ENCODE measurements around the gene USP25.

Gene USP25

DNA sequence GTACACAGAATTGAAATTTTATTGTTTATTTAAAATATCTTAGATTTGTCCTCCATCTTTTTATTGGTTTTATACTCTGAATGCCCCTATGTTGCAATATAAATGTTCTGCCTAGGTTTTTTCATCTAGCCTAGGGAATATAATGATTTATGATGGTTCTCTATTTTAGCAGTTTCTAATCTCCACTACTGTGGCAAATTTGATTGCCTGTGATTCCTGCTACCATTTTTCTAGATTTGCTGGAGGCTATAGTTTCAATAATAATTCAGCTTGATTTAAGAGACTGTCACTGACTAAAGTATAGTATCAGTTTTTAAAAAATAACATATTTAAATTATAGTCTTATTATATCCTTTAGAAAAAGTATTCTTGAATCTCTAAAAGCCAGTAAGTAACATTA, 90.5 kb downstream of the USP25 start:
- no peak for DNase-seq

DNA sequence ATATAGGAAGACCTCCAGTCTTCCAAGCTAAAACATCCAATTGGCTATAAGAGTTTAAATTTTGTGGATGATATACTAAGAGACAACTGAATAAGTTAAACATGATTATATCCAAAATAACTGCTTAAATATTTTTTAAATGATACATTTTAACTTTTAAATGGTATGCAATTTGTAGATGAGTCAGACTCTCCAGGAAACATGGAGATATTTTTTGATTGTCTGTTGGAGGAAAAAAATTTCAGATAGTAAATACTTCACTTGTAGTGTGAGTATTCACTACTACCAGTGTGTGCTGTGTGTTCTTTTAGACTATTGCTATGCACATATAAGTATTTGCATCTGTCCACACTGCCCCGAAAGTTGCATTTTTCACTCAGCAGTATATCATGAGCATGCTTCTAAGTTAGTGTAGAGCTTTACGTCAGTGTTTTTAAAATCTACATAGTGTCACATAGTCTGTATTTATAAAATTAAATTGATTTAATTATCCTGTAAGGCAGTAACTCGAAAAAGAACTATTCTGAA, 91.1 kb downstream of the USP25 start:
- DNase-seq, result no peak

DNA sequence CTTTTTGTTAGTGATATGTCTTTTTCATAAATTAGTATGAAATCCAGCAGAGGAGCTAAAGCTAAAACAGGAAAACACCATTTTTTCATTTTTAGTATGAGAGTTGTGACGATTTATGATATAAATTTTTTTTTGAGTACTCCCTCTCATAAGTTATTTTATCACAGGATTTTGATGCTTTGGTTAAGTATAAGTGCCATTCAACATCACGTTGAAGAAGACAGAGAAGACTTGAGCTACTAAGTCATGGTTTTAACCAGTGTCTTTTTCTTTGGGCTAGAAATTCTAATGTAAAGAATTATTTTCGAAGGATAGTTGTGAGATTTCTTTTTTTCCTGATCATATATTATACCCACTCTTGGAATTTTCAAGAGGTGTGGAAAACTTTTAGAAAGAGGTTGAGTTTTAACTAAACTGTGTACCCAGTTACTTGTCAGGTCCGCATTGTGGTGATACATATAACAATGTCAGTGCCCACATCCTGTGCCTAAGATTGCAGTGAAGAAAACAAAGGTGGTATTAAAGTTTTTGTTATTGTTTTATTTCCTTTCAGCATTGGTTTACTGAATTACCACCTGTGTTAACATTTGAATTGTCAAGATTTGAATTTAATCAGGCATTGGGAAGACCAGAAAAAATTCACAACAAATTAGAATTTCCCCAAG, 93.8 kb downstream of the USP25 start:
- DNase-seq, result no peak

DNA sequence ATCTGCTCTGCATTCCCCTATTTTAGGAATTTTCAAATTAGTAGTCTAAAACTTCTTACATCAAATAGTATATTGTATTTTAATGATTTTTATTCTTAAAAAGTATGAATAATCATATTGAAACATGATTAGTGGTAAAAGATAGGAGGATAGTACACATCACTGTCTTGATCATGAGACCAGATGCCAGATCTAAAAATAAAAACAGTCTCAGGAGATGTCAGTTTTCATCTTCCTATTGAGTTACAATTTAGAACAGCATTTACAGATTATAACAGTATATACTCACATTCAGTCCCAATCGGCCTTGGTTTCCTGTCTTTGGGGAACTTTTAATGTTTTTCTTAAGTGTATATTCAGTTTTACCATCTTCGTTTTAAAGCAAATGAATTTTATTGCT, 95.9 kb downstream of the USP25 start:
- DNase-seq, result no peak

DNA sequence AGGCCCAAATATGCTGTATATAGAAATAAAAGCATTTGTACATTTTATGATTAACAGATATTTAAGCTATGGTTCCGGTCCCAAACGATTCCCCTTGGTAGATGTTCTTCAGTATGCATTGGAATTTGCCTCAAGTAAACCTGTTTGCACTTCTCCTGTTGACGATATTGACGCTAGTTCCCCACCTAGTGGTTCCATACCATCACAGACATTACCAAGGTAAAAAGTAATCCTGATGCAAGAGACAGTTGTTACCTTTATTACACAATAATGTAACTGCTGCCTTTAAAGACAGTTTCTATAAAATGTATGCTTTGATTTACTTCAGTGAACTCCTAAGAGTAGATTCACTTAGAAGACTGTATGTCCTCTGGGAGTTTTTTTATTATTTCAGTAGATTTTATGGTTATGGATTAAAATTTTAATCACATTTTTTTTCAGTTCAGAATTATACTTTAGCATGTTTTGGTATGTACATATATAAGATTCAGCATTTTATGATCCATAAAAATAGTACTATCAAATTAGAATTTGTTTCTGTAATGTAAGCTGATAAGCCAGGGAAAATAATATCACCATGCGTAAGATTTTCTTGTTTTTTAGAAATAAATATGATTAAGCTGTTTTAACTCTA, 96.5 kb downstream of the USP25 start:
- DNase-seq, result no peak

DNA sequence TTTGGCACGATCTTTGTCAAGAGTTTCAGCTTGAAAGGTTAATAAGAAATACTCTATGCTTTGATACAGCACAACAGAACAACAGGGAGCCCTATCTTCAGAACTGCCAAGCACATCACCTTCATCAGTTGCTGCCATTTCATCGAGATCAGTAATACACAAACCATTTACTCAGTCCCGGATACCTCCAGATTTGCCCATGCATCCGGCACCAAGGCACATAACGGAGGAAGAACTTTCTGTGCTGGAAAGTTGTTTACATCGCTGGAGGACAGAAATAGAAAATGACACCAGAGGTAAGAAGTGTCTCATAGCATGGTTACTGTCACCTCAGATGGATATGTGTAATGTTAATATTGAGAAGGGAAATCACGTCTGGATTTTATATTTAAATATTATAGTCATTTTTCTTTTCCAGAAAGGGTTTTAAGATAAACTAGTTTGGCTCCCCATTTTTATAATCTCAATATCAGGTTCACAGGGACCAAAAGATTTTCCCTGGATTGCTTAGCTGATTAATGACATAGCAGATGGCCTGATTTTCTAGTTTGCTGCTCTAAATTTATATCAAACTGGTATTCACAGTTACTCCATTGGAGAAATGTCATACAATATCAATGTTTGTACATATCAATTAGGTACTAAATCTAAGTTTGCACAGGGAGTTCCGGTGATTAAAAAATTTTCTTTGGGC, 97.3 kb downstream of the USP25 start:
- DNase-seq, result no peak

DNA sequence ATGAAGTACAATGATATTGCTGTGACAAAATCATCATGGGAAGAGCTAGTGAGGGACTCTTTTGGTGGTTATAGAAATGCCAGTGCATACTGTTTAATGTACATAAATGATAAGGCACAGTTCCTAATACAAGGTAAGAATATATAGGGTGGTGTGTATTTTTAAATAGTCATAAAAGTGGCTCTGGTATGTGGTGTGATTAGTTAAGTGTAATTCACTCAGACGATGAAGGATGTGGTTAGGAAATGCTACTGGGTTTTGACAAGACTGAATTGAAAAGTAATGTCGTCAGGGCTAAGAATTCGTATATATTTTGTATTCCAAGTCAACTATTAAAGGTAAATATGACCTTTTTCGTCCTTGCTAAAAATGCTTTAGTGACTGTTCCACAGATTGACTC, 101.7 kb downstream of the USP25 start:
- DNase-seq, result no peak

DNA sequence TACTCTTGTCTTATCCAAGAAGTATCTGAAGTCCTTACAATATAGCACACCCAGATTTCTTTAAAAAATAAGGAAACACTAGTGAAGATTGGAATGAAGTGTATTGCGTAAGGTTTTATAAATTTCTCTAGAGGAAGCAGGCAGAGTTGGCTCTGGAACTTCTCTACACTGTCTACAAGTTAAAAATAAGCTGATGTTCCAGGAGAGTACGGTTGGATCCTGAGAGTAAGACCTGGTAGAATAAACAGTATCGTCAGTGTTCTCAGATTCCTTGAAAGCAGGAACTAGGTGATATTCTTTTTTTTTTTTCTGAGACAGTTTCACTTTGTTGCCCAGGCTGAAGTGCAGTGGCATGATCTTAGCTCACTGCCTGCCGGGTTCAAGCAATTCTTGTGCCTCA, 107.9 kb downstream of the USP25 start:
- no peak for DNase-seq

DNA sequence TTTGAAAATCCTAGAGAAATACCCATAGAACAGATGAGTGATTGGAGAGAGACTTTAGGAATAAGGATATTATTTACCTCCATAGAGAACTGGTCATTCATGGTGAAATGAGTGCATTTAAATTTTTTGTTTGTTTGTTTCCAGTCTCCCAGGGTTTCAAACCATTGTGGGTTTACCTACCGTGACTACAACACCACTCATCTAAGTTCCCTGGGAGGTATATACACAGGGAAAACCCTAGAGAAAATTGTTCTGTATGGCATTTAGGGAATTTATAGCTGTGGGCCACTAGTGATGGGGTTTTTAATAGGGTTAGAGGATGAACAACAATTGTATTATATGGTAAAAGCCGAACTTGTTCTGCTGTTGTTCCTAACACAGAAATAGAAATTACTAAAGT, 109.2 kb downstream of the USP25 start:
- DNase-seq, result no peak

DNA sequence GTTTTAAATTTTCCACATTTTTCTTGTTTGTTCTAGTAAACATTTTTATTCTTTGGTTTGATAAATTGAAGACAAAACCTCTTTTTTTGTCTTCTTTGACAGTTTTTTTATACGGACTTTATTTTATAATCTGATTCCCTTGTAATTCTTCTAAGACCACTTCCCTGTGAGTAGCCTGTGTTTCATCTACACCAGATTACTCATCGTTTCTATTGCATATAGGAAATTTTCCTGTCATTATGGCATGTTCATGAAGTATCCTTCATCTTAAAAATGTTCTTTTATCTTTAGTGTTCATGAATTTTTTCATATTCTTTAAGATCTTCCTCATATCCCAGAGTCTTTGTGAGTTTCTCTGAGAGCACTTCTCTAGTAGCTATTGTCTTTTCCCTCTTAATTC, 109.8 kb downstream of the USP25 start:
- DNase-seq, result no peak

DNA sequence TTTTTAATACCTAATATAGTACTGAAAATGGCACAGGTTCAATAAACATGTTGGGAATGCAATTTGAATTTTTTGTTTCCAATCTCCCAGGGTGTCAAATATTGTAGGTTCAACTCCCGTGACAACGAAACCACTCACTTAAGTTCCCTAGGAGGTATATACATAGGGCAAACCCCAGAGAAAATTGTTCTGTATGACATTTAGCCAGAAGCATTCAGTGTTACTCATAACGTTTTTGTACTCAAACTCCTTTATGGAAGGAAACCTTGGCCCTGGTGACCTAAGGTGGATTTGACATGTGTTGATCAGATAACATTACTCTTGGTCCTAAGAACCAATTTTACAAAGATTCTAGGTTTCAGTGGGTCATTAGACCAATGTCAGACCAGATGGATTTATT, 110.6 kb downstream of the USP25 start:
- DNase-seq, result no peak

DNA sequence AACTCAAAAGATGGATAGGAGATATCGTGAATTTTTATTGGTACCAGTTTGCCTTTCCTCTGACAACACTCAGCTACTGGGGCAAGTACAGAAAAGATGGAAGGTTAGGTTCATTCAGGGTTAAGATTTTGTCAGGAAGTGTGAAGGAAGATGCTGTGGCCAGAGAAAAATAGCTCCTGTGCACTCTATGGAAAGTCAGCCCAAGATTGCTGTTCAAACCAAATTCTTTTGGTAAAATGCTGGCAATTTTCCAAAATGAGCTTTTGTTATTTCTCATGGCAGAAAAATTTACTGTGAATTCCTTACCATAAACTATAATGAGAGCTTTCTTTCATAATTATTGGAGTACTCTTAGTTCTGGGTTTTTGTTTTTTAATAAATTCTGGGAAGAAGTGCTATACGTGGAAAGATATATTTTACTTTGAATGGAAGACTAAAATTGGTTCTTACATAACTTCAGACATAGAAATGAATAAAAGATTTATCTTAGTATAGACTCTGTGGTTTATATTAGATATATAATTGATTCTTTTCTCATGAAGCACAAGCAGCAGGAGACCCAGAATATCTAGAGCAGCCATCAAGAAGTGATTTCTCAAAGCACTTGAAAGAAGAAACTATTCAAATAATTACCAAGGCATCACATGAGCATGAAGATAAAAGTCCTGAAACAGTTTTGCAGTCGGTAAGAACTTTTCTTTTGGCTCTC, 112.2 kb downstream of the USP25 start:
- DNase-seq, result no peak

DNA sequence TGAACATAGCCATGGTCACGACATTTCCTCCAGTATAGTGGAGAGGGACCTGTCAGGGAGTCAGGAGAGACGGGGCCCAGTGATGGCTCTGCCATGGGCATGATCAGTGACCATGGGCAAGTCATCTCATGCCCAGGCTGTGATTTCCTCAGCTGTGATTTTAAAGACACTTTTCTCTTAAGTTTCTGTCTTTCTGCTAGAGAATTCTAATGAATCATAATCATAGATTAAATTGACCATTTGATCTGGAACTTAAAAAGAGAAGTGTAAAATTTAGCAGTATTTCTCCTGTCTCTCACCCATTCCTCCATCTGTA, 112.7 kb downstream of the USP25 start:
- no peak for DNase-seq

DNA sequence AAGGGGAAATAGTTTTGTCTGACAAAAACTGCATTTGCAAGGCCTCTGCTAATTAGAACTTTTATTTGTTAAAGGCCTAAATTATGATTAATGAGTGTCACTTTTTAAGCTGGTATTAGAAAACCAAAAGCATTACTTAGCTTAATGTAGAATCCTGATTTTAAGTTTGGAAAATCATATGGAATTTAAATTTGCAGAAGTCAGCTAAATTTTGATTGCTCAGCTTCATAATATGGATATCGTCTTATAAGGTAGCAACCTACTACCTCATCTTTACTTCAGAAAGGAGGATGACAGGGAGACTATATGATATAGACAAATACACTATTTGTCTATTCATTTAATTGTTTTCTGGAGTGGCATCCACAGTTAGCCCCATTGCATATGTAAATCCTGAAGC, 114.0 kb downstream of the USP25 start:
- DNase-seq, result no peak

DNA sequence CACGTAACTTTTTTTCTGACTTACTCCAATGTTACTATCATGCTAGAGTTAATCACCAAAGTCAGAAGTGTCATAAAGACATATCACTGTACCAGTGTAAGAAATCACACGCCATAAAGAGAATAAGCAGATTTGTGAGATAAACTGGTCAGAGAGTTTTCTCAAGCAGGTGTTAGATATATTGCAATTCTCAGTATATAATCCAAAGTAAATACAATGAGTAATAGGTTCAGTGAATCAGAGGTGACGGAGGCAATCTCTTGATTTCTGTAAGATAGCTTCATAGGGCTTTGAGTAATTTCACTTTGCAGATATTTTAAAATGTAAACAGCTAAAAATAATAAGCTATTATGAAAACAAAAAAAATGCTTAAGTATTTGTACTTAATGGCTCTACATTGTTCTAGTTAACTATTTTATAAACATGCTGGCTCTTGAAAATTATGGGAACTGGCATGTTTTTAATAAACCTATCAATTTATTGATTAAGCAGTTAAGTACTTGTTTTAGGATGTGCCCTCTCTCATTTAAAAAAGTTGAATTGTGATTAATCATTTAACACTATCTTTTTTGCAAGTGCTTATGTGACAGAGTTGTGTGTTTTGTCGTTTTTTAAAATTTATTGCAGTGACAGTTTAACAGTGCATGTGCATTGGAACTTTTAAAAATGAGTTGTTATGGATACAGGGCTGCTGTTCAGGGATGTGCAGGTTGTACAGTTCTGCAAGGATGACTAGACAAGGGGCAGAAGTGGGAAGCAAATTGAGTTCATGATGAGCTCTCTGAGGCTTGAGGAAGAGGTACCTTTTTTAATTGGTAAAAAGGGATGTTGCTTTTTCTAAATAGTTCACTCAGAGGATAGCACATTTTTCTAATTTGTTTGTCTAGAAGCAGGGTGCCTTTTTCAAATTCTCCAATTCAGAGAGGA, 119.1 kb downstream of the USP25 start:
- no peak for DNase-seq

DNA sequence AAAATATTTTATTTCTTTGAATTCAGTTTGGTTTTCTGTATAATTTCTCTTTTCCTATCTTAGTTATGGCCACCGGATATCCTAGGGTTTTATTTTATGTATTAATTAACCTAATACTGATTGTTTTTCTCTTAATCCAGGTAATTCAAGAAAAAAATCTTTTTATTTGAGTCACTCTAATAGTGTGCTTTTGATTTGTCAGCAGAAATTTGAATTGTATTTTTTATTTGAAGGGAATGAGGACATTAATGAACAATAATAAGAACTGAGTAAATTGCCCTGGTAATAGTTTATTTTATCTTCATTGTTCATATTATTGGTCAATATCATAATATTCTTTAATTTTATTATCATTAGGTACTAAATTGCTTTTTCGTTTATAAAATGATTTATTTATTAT, 120.1 kb downstream of the USP25 start:
- no peak for DNase-seq

DNA sequence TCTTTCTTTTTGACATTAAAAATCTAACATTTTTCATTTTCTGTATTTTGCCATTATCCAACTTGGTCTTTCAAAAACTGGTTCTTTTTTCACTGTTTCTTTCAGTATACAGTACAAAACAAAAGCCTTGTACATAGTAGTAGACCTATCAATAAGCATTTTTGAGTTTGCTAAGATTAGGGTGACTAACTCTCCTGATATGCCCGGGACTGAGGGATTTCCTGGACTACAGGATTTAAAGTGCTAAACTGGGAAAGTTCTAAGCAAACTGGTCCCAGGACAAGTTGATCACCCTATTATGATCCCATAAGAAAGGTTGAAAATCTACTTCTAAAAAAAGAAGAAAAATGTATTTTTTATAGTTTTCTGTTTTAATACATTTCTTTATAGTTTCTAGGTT, 120.9 kb downstream of the USP25 start:
- DNase-seq, result no peak

DNA sequence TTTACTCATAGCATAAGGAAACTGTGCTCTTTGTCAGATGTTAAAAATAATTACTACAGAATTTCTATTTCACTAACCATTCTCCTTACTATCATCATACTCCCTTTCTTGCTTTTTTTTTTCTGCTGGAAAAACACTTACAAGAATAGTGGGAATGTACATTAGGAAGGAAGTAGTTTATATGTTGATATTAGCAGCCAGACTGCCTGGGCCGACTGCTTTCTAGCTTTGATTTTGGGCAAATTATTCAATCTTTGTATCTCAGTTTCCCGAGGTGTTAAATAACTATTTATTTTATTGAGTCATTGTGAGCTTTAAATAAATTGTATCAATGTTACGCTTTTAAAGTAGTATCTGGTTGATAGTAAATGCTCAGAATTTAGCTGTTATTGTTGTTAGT, 122.4 kb downstream of the USP25 start:
- DNase-seq, result no peak

DNA sequence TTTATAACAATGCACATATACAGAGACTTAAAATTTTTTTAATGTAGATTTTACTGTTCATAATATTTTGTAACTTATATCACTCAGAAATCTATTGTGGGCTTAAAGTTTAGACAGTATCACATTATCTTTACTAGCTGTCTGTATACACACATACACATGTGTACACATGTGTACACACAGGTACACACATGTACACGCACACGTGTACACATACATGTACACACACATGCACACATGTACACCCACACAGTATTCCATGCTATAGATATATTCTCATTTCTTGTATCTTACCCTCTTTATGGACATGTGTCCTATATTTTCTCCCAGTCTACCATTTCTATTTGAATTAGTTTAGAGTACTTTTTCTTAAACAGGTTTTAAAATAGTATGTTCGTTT, 123.3 kb downstream of the USP25 start:
- no peak for DNase-seq

DNA sequence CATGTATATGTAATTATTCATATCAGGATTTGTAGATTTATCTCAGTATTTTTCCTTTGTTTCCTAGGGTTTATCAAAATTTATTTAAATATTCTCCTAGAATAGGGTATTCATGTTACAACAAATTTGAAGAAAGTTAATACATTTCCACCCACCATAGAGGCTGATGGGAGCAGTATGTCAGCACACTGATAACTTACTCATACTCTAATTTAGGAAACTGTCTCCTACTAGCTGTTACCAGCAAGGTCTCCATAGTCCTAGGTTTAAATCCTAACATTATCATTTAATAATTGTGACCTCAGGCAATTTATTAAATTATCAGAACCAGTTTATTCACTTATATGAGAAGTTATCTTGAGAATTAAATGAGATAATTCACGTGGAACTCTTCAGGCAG, 127.0 kb downstream of the USP25 start:
- no peak for DNase-seq

DNA sequence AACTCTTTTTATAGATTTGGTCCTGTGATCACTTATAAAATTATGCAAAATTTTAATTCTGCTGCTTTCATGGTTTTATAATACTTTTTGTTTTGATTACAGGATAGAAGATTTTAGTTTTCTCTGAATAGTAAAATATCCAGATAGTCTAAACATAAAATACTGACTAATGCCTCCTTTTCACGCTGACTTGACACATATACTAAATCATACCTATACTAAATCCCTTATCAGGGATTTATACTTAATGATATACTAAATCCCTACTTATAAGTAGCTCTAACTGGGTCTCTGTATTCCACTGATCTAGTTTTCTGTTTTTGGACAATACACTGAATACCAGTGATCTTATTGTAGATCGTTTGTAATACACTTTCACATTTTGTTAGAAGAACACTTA, 128.0 kb downstream of the USP25 start:
- no peak for DNase-seq

DNA sequence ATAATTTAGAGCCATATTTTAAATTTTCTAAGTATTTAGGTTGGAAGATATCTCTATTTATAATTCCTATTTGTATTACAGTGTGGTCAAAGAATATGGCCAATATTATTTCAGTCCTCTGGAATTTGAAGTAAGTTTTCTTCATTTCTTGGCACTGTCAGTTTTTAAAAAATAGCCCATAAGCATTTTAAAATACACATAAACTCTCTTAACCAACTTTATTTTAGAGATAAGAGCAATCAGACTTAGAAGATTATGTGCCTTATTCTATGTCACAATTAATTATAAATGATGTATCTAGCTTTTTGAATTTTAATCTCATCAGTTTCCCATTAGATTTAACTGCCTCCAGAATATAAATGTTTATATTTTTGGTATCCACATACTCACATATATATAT, 130.8 kb downstream of the USP25 start:
- DNase-seq, result no peak

DNA sequence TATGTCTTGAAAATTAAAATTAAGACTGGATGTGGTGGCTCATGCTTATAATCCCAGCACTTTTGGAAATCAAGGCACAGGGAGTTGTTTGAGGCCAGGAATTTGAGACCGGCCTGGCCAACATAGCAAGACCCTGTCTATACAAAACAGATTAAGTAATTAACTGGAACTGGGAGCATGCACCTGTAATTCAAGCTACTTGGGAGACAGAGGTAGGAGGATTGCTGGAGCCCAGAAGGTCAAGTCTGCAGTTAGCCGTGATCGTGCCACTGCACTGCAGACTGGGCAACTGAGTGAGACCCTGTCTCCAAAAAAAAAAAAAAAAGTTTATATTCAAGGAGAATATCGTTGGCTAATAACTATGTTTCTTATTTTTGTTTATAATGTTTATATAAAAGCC, 139.2 kb downstream of the USP25 start:
- DNase-seq, result no peak
